ENCODE results near the gene KIAA1217.

DNA sequence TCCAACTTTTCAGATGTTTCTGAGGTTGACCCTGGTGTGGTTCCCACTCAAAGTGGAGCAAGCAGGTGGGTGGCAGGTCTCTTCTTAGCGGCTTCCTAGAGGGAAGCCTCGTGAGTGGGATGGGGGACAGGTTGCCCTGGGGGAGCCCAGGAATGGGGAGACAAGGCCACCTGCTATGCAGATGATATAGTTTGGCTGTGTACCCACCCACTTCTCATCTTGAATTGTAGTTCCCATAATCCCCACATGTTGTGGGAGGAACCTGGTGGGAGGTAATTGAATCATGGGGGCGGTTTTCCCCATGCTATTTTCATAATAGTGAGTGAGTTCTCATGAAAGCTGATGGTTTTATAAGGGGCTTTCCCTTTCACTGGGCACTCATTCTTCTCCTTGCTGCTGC lies 68.3 kb downstream of the KIAA1217 start:
- no peak for TF ChIP-seq POLR2A (IDR thresholded peaks at IDR 0.05)
- TF ChIP-seq, protein P1, sequence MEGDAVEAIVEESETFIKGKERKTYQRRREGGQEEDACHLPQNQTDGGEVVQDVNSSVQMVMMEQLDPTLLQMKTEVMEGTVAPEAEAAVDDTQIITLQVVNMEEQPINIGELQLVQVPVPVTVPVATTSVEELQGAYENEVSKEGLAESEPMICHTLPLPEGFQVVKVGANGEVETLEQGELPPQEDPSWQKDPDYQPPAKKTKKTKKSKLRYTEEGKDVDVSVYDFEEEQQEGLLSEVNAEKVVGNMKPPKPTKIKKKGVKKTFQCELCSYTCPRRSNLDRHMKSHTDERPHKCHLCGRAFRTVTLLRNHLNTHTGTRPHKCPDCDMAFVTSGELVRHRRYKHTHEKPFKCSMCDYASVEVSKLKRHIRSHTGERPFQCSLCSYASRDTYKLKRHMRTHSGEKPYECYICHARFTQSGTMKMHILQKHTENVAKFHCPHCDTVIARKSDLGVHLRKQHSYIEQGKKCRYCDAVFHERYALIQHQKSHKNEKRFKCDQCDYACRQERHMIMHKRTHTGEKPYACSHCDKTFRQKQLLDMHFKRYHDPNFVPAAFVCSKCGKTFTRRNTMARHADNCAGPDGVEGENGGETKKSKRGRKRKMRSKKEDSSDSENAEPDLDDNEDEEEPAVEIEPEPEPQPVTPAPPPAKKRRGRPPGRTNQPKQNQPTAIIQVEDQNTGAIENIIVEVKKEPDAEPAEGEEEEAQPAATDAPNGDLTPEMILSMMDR (IDR thresholded peaks at IDR 0.05) = no peak
